Spleen (tissue), 7 donors: ENCODE measurements around the gene CFAP251.

Experiments
- CTCF ChIP-seq, 11 experiments: fragments of 200-600 bp in 7 of 11; fragments of 450-650 bp in 4 of 11; sonication (generic) in 4 of 11; IDR thresholded peaks in 8 of 11; conservative IDR thresholded peaks in 3 of 11; 1 replicate in 7 of 11; 2 replicates in 4 of 11; pipeline versions ENCODE4 v1.4.0 to v1.8.0; 2016 to 2021; ENCODE audit warnings: antibody characterized with exemption in 11 of 11, inconsistent platforms in 4 of 11, mild to moderate bottlenecking in 1 of 11
- POLR2A ChIP-seq, 3 donors: fragments of 450-650 bp; IDR thresholded peaks; one replicate each; pipeline ENCODE4 v1.5.1; 2017; ENCODE audit warnings: antibody characterized with exemption in 3 of 3, mild to moderate bottlenecking in 1 of 3
- donor health status: DM: no; HTN: no; CAD: no; lungs with moderate emphysema.
- donor health status: DM: no; HTN: no; CAD: no.
- donor health status: DM: no; HTN: no; CAD: no.

- TF ChIP-seq CTCF (IDR thresholded peaks at IDR 0.05 in 8 of 11, conservative IDR thresholded peaks at IDR 0.05 in 3 of 11): no peak
- no peak for TF ChIP-seq POLR2A (IDR thresholded peaks at IDR 0.05)
Measured at GRCh38 chr12:122036153-122036552, 117.8 kb downstream of the CFAP251 start.
